Stimulated activated CD8-positive, alpha-beta memory T cell treated with anti-CD3 and anti-CD28 coated beads, Interleukin-15, amount 100 ng/mL, for 48 hours (primary cell): ENCODE data around the gene BCAR3.

Source experiments
- DNase-seq, 2 donors: peaks; one replicate each; pipeline ENCODE4 v3.0.0-alpha.2; 2020; ENCODE audit warnings: low read depth in 2 of 2

BCAR3 gene

GRCh38 chr1:93549131-93549530, 132.5 kb downstream of the BCAR3 start:
- no peak for DNase-seq

- no peak for DNase-seq
Observed at GRCh38 chr1:93546162-93546863, 135.3 kb downstream of the BCAR3 start.

GRCh38 chr1:93542398-93542797, 139.2 kb downstream of the BCAR3 start:
- DNase-seq = no peak

- no peak for DNase-seq
Observed at GRCh38 chr1:93541045-93541444, 140.6 kb downstream of the BCAR3 start.

- no peak for DNase-seq
Observed at GRCh38 chr1:93537924-93538323, 143.7 kb downstream of the BCAR3 start.

- DNase-seq = no peak
Observed at GRCh38 chr1:93537396-93537795, 144.2 kb downstream of the BCAR3 start.

GRCh38 chr1:93533677-93534076, 148.0 kb downstream of the BCAR3 start:
- DNase-seq = no peak

GRCh38 chr1:93532780-93533378, 148.8 kb downstream of the BCAR3 start:
- DNase-seq = no peak

- DNase-seq = no peak
Observed at GRCh38 chr1:93531193-93531592, 150.4 kb downstream of the BCAR3 start.

- no peak for DNase-seq
Observed at GRCh38 chr1:93528412-93528811, 153.2 kb downstream of the BCAR3 start.

GRCh38 chr1:93526431-93526830, 155.2 kb downstream of the BCAR3 start:
- no peak for DNase-seq

GRCh38 chr1:93525431-93525830, 156.2 kb downstream of the BCAR3 start:
- no peak for DNase-seq

- DNase-seq = no peak
Observed at GRCh38 chr1:93522721-93523120, 158.9 kb downstream of the BCAR3 start.

GRCh38 chr1:93521618-93522017, 160.0 kb downstream of the BCAR3 start:
- no peak for DNase-seq

- no peak for DNase-seq
Observed at GRCh38 chr1:93519199-93519829, 162.3 kb downstream of the BCAR3 start.

GRCh38 chr1:93518516-93518915, 163.1 kb downstream of the BCAR3 start:
- DNase-seq = no peak

GRCh38 chr1:93516164-93516563, 165.5 kb downstream of the BCAR3 start:
- no peak for DNase-seq
